K562 (cell line): ENCODE measurements around the gene PRAC1.

Experiments
- BHLHE40 ChIP-seq: IDR thresholded peaks from 2 replicates; pipeline ENCODE4 v1.6.1; 2011; ENCODE audit warnings: low read length, improper control_type of control experiment
- KDM1A ChIP-seq, 2 experiments: fragments of 450-650 bp; IDR thresholded peaks; 2 replicates each; pipeline ENCODE4 v1.6.1; 2016; ENCODE audit warnings: mild to moderate bottlenecking in 2 of 2
- U2AF2 ChIP-seq: fragments of 200-400 bp; formaldehyde crosslinking; optimal IDR thresholded peaks from 2 replicates; pipeline ENCODE3; 2017; ENCODE audit warnings: low read depth, mild to moderate bottlenecking, low read length
- ZNF347 ChIP-seq: fragments of 450-650 bp; formaldehyde crosslinking; IDR thresholded peaks from 2 replicates; pipeline ENCODE4 v1.4.0; 2020; ENCODE audit warnings: low read depth, mild to moderate bottlenecking, moderate library complexity
- TF ChIP-seq, protein P1 (sequence below): sonication (generic); formaldehyde crosslinking; IDR thresholded peaks from 2 replicates; pipeline ENCODE4 v1.8.1; 2022; ENCODE audit warnings: missing genetic modification reagents
- TF ChIP-seq, protein P2 (sequence below), 2 experiments: fragments of 150-350 bp in 1 of 2; IDR thresholded peaks; 2 replicates each; pipeline ENCODE4 v1.6.1; 2012 to 2016; ENCODE audit warnings: low read depth in 2 of 2, low read length in 2 of 2, mild to moderate bottlenecking in 1 of 2, moderate library complexity in 1 of 2
- TF ChIP-seq, protein P3 (sequence below), 3 experiments: IDR thresholded peaks in 2 of 3; conservative IDR thresholded peaks in 1 of 3; 2 replicates each; pipeline ENCODE4 v1.5.1; 2011 to 2012; ENCODE audit warnings: low read length in 3 of 3, mild to moderate bottlenecking in 3 of 3, control low read depth in 2 of 3, improper control_type of control experiment in 1 of 3, inconsistent platforms in 1 of 3, low read depth in 1 of 3, mixed read lengths in 1 of 3, moderate library complexity in 1 of 3; ENCODE audit not compliant: insufficient read depth in 2 of 3

DNA sequence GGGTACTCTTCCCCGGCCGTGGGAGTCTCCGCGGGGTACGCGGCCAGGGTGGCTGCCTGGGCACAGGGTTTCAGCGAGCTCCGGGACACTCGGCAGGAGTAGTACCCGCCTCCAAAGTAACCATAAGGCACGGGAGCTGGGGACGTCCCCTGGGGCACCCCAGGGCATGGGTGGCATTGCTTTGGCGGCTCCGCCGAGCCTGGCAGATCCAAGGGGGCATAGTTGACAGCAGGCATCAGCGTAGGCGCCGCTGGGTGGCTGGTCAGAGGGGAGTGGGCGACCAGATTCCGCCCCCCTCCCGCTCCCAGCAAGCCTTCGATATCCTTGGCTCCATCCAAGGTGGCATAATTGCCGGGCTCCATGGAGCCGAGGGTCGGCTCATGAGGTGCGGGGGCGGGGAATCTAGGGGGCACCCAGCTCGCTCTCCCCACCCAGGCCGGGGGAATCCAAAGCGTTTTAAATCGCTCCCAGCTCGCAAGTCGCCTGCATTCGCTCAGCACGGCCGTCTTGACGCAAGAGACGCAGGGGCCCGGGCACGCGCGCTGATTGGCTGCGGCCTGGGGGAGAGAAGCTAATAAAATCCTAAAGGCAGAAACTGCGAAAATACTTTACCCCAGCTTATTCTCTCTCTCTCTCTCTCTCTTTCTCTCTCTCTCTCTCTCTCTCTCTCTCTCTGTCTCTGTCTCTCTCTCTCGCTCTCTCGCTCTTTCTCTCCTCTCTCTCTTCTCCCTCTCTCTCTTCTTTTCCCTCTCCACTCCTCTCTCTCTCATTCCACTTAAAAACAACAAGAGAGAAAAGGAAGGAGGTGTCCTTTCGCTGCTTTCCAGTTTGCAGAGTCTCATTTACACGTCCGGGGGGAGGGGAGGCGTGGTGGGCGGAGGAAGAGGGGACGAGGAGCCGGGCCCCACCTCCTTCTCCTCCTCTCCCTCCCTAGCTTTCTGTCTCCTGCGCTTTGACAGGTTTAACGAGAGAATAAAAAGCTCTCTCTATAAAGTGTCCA, 6.2 kb upstream of the PRAC1 start, which contains the start of gene HOXB13:
- TF ChIP-seq, protein P1, sequence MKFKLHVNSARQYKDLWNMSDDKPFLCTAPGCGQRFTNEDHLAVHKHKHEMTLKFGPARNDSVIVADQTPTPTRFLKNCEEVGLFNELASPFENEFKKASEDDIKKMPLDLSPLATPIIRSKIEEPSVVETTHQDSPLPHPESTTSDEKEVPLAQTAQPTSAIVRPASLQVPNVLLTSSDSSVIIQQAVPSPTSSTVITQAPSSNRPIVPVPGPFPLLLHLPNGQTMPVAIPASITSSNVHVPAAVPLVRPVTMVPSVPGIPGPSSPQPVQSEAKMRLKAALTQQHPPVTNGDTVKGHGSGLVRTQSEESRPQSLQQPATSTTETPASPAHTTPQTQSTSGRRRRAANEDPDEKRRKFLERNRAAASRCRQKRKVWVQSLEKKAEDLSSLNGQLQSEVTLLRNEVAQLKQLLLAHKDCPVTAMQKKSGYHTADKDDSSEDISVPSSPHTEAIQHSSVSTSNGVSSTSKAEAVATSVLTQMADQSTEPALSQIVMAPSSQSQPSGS (CRISPR knock-in tag): no peak
- TF ChIP-seq, protein P2, sequence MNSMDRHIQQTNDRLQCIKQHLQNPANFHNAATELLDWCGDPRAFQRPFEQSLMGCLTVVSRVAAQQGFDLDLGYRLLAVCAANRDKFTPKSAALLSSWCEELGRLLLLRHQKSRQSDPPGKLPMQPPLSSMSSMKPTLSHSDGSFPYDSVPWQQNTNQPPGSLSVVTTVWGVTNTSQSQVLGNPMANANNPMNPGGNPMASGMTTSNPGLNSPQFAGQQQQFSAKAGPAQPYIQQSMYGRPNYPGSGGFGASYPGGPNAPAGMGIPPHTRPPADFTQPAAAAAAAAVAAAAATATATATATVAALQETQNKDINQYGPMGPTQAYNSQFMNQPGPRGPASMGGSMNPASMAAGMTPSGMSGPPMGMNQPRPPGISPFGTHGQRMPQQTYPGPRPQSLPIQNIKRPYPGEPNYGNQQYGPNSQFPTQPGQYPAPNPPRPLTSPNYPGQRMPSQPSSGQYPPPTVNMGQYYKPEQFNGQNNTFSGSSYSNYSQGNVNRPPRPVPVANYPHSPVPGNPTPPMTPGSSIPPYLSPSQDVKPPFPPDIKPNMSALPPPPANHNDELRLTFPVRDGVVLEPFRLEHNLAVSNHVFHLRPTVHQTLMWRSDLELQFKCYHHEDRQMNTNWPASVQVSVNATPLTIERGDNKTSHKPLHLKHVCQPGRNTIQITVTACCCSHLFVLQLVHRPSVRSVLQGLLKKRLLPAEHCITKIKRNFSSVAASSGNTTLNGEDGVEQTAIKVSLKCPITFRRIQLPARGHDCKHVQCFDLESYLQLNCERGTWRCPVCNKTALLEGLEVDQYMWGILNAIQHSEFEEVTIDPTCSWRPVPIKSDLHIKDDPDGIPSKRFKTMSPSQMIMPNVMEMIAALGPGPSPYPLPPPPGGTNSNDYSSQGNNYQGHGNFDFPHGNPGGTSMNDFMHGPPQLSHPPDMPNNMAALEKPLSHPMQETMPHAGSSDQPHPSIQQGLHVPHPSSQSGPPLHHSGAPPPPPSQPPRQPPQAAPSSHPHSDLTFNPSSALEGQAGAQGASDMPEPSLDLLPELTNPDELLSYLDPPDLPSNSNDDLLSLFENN (IDR thresholded peaks at IDR 0.05; ENCODE audit: low read depth in 2 of 2, low read length in 2 of 2): no peak
- TF ChIP-seq KDM1A (IDR thresholded peaks at IDR 0.05): no peak
- TF ChIP-seq U2AF2: no peak
- no peak for TF ChIP-seq ZNF347
- TF ChIP-seq BHLHE40: no peak
- TF ChIP-seq, protein P3, sequence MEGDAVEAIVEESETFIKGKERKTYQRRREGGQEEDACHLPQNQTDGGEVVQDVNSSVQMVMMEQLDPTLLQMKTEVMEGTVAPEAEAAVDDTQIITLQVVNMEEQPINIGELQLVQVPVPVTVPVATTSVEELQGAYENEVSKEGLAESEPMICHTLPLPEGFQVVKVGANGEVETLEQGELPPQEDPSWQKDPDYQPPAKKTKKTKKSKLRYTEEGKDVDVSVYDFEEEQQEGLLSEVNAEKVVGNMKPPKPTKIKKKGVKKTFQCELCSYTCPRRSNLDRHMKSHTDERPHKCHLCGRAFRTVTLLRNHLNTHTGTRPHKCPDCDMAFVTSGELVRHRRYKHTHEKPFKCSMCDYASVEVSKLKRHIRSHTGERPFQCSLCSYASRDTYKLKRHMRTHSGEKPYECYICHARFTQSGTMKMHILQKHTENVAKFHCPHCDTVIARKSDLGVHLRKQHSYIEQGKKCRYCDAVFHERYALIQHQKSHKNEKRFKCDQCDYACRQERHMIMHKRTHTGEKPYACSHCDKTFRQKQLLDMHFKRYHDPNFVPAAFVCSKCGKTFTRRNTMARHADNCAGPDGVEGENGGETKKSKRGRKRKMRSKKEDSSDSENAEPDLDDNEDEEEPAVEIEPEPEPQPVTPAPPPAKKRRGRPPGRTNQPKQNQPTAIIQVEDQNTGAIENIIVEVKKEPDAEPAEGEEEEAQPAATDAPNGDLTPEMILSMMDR (IDR thresholded peaks at IDR 0.05 in 2 of 3, conservative IDR thresholded peaks at IDR 0.05 in 1 of 3; ENCODE audit: insufficient read depth in 2 of 3, low read depth in 1 of 3, low read length in 3 of 3): no peak
